HL-60 (cell line): ENCODE data around the gene RARS2.

Experiments used
- DNase-seq, 2 experiments: peaks; one replicate each; pipeline ENCODE4 v3.0.0-alpha.2; 2010 to 2020; ENCODE audit warnings: low read depth in 1 of 2, low spot score in 1 of 2
- H3K27ac ChIP-seq: fragments of 250-450 bp; sonication (Bioruptor Pico); replicated peaks from 2 replicates; pipeline ENCODE4 v1.5.1; 2020; ENCODE audit warnings: mild to moderate bottlenecking, moderate library complexity
- H3K27me3 ChIP-seq: fragments of 250-450 bp; sonication (Bioruptor Pico); 2 replicates; pipeline ENCODE4 v1.5.1; 2021; ENCODE audit warnings: mild to moderate bottlenecking, moderate library complexity; ENCODE audit not compliant: insufficient read depth, poor library complexity, severe bottlenecking
- H3K4me3 ChIP-seq: replicated peaks from 2 replicates; pipeline ENCODE4 v1.5.1; 2011; ENCODE audit warnings: mild to moderate bottlenecking, control low read depth, low read length; ENCODE audit not compliant: insufficient read depth
- GABPA ChIP-seq: IDR thresholded peaks from 2 replicates; pipeline ENCODE4 v1.6.1; 2012; ENCODE audit warnings: low read depth
- POLR2AphosphoS5 ChIP-seq: IDR thresholded peaks from 2 replicates; pipeline ENCODE4 v1.6.1; 2012; ENCODE audit warnings: low read depth
- REST ChIP-seq: IDR thresholded peaks from 2 replicates; pipeline ENCODE4 v1.6.1; 2012; ENCODE audit warnings: low read depth; ENCODE audit not compliant: insufficient replicate concordance
- SPI1 ChIP-seq: IDR thresholded peaks from 2 replicates; pipeline ENCODE4 v1.6.1; 2012; ENCODE audit warnings: low read depth, mild to moderate bottlenecking, borderline replicate concordance
- TF ChIP-seq, protein P1 (sequence below): IDR thresholded peaks from one replicate; pipeline ENCODE4 v1.5.1; 2011; ENCODE audit warnings: low read length, control low read depth, inconsistent platforms; ENCODE audit not compliant: insufficient read depth

The RARS2 gene

GRCh38 chr6:87608802-87609201 lies 19.0 kb upstream of the RARS2 start:
- no peak overlapping the region for H3K4me3 ChIP-seq
- DNase-seq = no peak

GRCh38 chr6:87606199-87606598 lies 16.4 kb upstream of the RARS2 start:
- H3K27ac ChIP-seq = no peak overlapping the region
- DNase-seq = no peak
- H3K4me3 ChIP-seq = no peak overlapping the region
- H3K27me3 ChIP-seq = no peaks in the 10 kb centered on the region
- no peak for TF ChIP-seq POLR2AphosphoS5

More at GRCh38 chr6:87608802-87609201, 19.0 kb upstream of the RARS2 start:
- Histone ChIP-seq H3K27ac (no peak overlapping the region), H3K27me3 (no peaks in the 10 kb centered on the region)
- no peak for TF ChIP-seq REST
- TF ChIP-seq SPI1 = no peak
- TF ChIP-seq, protein P1, sequence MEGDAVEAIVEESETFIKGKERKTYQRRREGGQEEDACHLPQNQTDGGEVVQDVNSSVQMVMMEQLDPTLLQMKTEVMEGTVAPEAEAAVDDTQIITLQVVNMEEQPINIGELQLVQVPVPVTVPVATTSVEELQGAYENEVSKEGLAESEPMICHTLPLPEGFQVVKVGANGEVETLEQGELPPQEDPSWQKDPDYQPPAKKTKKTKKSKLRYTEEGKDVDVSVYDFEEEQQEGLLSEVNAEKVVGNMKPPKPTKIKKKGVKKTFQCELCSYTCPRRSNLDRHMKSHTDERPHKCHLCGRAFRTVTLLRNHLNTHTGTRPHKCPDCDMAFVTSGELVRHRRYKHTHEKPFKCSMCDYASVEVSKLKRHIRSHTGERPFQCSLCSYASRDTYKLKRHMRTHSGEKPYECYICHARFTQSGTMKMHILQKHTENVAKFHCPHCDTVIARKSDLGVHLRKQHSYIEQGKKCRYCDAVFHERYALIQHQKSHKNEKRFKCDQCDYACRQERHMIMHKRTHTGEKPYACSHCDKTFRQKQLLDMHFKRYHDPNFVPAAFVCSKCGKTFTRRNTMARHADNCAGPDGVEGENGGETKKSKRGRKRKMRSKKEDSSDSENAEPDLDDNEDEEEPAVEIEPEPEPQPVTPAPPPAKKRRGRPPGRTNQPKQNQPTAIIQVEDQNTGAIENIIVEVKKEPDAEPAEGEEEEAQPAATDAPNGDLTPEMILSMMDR = no peak
- TF ChIP-seq POLR2AphosphoS5 = no peak
- no peak for TF ChIP-seq GABPA

GRCh38 chr6:87600576-87600975 lies 10.8 kb upstream of the RARS2 start:
- TF ChIP-seq GABPA (no peak), POLR2AphosphoS5 (no peak), SPI1 (no peak), REST (no peak)
- TF ChIP-seq, protein P1 = no peak
- Histone ChIP-seq H3K4me3 (no peak overlapping the region), H3K27me3 (no peaks in the 10 kb centered on the region), H3K27ac (no peak overlapping the region)
- DNase-seq = no peak

- H3K27ac ChIP-seq = peak overlapping the region; percentile 75
- peak overlapping the region; percentile 61 for H3K4me3 ChIP-seq
- H3K27me3 ChIP-seq = no peaks in the 10 kb centered on the region
- DNase-seq = no peak
- TF ChIP-seq SPI1 (no peak), REST (peak; percentile 71)
Observed at GRCh38 chr6:87590990-87591389, 1.2 kb upstream of the RARS2 start.
